Skeletal muscle satellite cell (primary cell): Measurements from ENCODE around the gene TMEM51.

ENCODE experiments used
- H3K27me3 ChIP-seq: 2 replicates; pipeline ENCODE4 v1.7.0; 2013; ENCODE audit warnings: low read length; ENCODE audit not compliant: control insufficient read depth, insufficient read depth
- H3K36me3 ChIP-seq: 2 replicates; pipeline ENCODE4 v1.7.0; 2013; ENCODE audit warnings: mild to moderate bottlenecking, control low read depth, low read length; ENCODE audit not compliant: insufficient read depth
- H3K4me1 ChIP-seq: 2 replicates; pipeline ENCODE4 v1.7.0; 2013; ENCODE audit warnings: low read length; ENCODE audit not compliant: control insufficient read depth, insufficient read depth
- H3K4me2 ChIP-seq: 2 replicates; pipeline ENCODE4 v1.7.0; 2013; ENCODE audit warnings: mild to moderate bottlenecking, low read length
- H3K4me3 ChIP-seq: 2 replicates; pipeline ENCODE4 v1.7.0; 2013; ENCODE audit warnings: low read length
- H3K9ac ChIP-seq: 2 replicates; pipeline ENCODE4 v1.7.0; 2013; ENCODE audit warnings: mild to moderate bottlenecking, low read depth, low read length, moderate library complexity
- H3K9me3 ChIP-seq: replicated peaks from 2 replicates; pipeline ENCODE4 v1.7.0; 2013; ENCODE audit warnings: mild to moderate bottlenecking, control low read depth, low read length

The TMEM51 gene

DNA sequence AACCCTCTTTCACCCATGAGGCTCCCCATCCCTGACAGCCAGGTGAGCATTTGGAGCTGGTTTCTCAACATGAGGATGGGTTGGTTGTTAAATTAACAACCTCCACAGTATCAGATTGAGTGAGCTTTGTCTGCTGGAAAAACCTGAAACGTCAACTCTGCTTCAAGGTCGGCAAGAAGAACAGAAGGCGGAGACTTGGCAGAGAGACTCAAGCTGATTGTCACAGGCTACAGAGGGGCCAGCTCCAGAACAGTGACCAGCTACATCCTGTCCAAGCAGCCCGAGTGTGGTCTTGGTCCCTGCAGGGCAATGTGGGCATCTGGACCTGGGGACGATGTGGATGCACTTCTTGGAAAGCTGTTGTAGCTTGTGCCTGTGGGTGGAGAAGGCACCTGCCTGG, 36.6 kb upstream of the TMEM51 start:
- no peak overlapping the region for H3K4me2 ChIP-seq
- no peak overlapping the region for H3K9ac ChIP-seq
- H3K4me3 ChIP-seq: no peak overlapping the region
- no peaks in the 10 kb centered on the region for H3K36me3 ChIP-seq
- H3K9me3 ChIP-seq: no peaks in the 10 kb centered on the region
- H3K4me1 ChIP-seq: no peaks in the 10 kb centered on the region
- peaks cover 16% of the 10 kb centered on the region for H3K27me3 ChIP-seq

DNA sequence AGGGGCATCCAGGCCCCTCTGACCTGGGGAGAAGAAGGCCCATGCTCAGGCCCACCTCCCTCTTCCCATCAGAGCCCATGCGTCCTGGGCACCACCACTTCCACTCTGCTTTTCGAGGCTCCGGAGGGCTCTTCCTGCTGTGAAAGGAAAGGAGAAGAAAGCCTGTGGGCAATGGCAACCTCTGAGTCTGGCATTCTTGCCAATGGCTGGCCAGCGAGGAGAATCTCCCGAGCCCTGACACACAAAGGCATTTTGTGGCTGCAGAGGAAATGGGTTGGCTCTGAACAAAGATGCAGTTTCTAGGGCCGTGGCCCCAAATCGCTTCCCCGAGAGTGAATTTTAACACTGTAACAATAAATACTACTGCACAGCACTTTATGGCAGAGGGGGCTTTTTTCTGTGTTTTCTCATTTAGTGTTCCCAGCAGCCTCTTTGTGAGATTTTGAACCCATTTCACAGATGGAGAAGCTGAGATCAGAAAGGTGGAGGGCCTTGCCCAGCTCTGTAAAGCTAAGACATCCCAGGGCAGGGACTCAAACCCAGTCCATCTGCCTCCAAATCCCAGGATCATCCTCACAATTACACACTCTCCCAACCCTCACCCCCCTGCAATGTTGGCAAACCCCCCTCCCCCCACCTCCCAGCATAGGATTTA, 35.7 kb upstream of the TMEM51 start:
- Histone ChIP-seq H3K27me3 (peaks cover 24% of the 10 kb centered on the region), H3K4me3 (no peak overlapping the region), H3K9me3 (no peaks in the 10 kb centered on the region), H3K36me3 (no peaks in the 10 kb centered on the region), H3K4me2 (no peak overlapping the region), H3K9ac (no peak overlapping the region), H3K4me1 (no peaks in the 10 kb centered on the region)

DNA sequence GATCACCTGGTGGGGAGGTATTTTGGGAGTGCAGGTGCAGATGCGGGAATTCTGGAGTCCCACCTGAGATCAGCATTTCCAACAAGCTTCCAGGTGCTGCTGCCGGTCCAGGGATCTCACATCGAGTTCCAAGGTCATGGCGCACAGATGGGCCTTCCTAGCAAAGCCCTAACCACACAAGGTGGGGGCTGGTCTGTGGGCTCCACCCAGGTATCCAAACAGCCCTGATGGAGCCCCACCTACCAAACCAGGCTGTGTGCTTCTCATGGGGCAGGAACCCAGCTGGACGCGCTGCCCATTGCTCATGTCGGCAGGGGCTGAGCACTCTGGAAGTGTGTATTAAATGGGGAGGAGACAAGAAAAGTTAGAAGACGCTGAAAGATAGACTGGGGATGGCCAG, 35.0 kb upstream of the TMEM51 start:
- H3K4me2 ChIP-seq: no peak overlapping the region
- H3K9ac ChIP-seq: no peak overlapping the region
- no peaks in the 10 kb centered on the region for H3K9me3 ChIP-seq
- no peak overlapping the region for H3K4me3 ChIP-seq
- H3K36me3 ChIP-seq: no peaks in the 10 kb centered on the region
- peaks cover 24% of the 10 kb centered on the region for H3K27me3 ChIP-seq
- H3K4me1 ChIP-seq: no peaks in the 10 kb centered on the region

DNA sequence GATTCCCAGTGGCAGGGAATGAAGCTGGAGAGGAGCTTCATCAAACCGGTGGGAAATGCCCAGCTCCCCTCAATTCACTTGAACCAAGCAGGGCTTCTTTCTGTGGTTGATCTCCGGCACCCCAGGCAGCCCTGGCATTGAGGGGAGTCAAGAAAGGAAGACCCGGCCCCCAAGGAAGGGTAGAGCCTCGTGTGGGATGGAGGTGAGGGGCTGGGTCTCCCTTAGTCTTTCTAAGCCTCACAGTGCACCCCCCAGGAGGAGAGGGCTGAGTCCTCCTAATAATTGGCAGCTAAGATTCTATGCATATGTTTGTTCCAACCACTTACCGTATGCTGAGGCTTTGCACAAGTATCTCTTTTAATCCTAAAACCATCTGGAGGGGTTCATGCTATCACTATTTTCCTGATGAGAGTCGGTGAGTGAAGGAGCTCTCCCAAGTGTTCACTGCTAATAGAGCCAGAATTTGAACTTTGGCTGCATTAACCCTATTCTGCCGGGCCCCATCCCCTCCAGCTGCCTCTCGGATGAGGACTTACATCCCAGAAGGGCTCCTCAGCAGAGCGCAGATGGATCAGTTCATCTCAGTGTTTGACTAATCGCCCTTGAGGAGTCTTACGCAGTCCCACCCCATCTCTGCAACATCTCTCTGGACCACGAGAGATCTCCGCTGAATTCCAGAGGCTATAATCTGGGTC, 33.1 kb upstream of the TMEM51 start:
- no peak overlapping the region for H3K4me3 ChIP-seq
- H3K4me1 ChIP-seq: no peaks in the 10 kb centered on the region
- H3K9me3 ChIP-seq: no peaks in the 10 kb centered on the region
- no peaks in the 10 kb centered on the region for H3K36me3 ChIP-seq
- no peak overlapping the region for H3K4me2 ChIP-seq
- no peak overlapping the region for H3K9ac ChIP-seq
- peaks cover 27% of the 10 kb centered on the region for H3K27me3 ChIP-seq

DNA sequence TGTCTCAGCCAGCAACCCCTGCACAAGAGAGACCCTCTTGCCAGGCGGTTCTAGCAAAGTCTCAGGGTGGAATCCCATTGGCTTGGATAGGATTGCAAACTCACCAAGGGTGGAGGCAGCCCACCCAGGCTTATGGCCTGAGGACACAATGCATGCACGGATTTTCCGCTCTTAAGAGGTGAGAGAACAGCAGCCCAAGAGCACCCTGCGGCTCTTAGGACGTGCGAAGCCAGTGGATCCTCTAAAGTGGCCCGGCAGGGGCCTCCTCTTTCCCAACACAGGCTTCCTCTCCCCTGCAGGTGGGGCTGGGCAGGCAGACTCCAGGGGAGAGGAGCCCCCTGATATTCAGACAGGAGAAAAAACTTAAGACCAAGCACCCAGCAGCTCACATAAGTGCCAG, 31.2 kb upstream of the TMEM51 start:
- Histone ChIP-seq H3K4me3 (no peak overlapping the region), H3K9me3 (no peaks in the 10 kb centered on the region), H3K27me3 (peaks cover 24% of the 10 kb centered on the region), H3K36me3 (no peaks in the 10 kb centered on the region), H3K4me1 (no peaks in the 10 kb centered on the region), H3K4me2 (no peak overlapping the region), H3K9ac (no peak overlapping the region)

DNA sequence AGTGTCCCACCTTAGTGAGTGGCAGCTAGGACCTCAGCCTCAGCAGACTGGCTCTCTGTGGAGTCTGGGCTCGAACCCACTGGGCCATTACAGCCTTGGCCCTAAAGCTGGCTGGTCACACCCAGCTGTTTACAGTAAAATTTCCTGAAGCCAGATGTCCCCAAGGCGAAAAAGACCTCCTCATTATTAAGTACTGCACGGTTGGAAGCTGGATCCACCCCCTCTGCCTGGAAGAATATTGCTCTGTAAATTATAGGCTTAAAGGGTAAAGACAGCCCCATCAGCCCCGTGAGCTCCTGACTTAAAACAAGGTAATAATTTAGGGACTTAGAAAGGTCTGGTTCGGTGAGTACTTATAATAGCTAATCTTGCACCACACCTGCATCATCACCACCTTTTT, 30.3 kb upstream of the TMEM51 start:
- no peaks in the 10 kb centered on the region for H3K9me3 ChIP-seq
- H3K4me2 ChIP-seq: no peak overlapping the region
- H3K36me3 ChIP-seq: no peaks in the 10 kb centered on the region
- no peak overlapping the region for H3K4me3 ChIP-seq
- no peak overlapping the region for H3K9ac ChIP-seq
- H3K4me1 ChIP-seq: no peaks in the 10 kb centered on the region
- H3K27me3 ChIP-seq: peaks cover 24% of the 10 kb centered on the region

DNA sequence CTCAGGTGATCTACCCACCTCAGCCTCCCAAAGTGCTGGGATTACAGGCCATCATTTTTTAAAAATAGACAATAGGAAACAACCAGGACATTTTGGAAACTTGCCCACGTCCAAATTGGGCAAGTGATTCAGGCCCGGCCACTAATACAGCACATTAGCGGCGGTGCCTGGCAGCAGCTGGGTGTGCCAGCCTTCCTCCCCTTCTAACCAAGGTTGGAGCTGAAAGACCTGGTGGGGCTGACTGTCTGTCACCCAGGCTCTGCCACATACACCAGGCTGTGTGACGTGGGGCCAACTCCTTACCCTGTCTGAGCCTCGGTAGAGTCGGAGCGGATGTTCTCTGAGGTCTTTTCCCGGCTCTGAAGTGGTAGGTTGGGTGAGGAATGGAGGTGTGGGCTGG, 29.6 kb upstream of the TMEM51 start:
- peaks cover 24% of the 10 kb centered on the region for H3K27me3 ChIP-seq
- H3K4me3 ChIP-seq: no peak overlapping the region
- no peak overlapping the region for H3K9ac ChIP-seq
- no peaks in the 10 kb centered on the region for H3K4me1 ChIP-seq
- H3K9me3 ChIP-seq: no peaks in the 10 kb centered on the region
- no peaks in the 10 kb centered on the region for H3K36me3 ChIP-seq
- no peak overlapping the region for H3K4me2 ChIP-seq

DNA sequence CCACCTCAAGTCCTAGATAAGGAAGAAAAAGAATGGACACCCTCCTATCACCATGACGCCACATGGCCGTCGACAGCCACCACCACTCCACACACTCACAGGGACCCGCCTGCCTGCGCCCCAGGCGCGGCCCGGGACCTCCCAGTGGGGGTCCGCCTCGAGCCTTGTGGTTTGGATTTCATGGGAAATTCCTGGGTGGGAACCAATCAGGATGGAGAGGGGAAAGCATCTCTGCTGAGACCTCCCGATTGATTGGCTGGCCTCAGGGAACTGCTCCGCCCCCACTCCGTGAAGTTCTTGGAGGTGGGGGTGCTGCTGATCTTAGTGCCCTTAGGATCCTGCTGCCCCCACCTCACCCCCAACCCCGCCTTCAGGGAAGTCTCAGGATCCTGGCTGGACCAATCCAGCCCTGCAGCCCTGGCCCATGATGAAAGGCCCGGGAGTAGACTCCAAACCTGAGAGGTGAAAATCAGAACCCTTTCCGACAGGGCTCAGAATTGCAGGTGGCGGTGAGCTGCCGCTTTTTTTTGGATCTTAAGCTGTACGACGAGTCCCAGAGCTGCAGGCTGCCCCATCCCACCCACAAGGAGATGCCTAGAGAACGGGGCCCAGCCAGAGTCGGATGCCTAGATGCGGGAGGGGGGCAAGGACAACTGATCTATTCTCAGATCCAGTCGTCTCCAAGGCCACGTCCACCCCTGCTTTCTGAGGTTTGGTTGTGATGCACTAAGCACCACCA, 29.0 kb upstream of the TMEM51 start:
- H3K9ac ChIP-seq: no peak overlapping the region
- no peaks in the 10 kb centered on the region for H3K36me3 ChIP-seq
- H3K9me3 ChIP-seq: no peaks in the 10 kb centered on the region
- peaks cover 29% of the 10 kb centered on the region for H3K27me3 ChIP-seq
- H3K4me2 ChIP-seq: no peak overlapping the region
- H3K4me1 ChIP-seq: no peaks in the 10 kb centered on the region
- no peak overlapping the region for H3K4me3 ChIP-seq

DNA sequence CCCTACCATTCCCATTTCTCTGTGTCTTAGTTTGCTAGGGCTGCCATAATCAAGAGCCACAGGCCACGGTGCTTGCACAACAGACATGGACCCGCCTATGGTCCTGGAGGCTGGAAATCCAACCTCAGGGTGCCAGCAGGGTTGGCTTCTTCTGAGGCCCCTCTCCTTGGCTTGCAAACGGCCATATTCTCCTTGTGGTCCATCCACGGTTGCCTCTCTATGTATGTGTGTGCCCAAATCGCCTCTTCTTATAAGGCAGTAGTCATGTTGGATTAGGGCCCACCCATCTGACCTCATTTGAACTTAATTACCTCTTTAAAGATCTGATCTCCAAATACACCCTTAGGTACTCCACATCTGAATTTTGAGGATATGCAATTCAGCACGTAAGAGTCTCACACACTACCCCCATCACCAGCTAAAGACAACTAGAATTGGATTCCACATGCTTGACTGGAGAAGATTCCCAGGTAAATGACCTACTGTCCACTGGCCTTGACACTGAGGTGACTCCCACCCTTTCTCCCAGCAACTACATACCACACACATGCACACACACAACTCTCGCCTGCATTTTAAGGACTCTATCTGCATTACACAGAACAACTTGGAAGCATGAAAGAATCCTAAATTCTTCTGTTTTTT, 28.3 kb upstream of the TMEM51 start:
- Histone ChIP-seq H3K4me1 (no peaks in the 10 kb centered on the region), H3K9me3 (no peaks in the 10 kb centered on the region), H3K9ac (no peak overlapping the region), H3K27me3 (peaks cover 26% of the 10 kb centered on the region), H3K4me2 (no peak overlapping the region), H3K36me3 (no peaks in the 10 kb centered on the region), H3K4me3 (no peak overlapping the region)

DNA sequence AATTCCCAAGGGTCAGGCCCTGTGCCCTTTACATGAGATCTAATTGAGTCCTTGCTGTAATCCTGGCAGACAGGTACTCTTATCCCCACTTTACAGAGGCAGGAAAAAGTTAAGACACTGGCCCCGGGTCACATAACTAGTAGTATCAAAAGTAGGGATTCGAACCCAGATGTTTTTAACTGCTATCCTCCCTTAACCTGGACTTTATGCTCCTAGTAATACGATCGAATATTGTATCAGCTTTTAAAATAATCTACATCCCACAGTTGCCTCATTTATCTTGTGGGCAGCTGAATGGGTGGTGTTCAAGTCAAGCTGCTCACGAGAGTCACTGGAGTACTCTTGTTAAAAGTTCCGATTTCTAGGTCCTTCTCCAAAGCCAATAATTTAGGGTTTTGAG, 25.5 kb upstream of the TMEM51 start:
- Histone ChIP-seq H3K36me3 (no peaks in the 10 kb centered on the region), H3K27me3 (peaks cover 20% of the 10 kb centered on the region), H3K4me3 (no peak overlapping the region), H3K4me2 (no peak overlapping the region), H3K9ac (no peak overlapping the region), H3K4me1 (no peaks in the 10 kb centered on the region), H3K9me3 (no peaks in the 10 kb centered on the region)

DNA sequence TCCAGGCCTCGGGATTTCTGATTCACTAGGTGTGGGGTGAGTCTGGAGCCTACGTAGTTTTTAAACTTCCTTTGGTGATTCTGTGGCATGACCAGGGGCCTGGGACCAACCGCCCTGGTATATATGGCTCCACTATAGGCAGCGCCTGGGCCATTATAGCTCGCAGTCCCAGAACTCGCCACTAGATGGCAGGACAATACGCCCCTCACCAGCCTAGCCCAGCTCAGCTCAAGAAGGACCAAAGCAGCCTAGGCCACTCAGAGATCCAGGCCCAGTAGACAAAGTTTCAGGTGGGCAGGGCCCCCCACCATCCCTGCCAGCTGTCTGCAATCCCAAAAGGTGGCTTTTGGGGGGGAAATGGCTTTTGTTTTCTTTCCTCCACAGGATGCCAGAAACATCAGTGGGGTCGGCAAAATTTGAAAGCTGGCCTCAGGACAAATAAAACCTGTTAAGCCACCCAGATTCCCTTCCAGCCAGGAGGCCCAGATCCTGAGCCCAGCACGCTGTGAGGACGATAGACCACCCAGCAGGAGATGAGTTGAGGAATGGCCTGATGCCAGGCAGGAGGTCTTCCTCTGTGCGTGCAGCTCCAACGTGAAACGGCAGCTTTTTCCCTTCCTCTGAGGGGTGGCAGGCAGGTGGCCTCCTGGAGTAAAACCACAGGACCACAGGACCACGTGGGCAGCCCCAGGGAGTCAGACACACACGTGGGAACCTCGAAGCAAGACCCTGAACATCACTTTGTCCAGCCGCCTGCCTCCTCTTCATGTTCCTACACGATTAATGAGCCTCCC, 24.8 kb upstream of the TMEM51 start:
- Histone ChIP-seq H3K4me1 (no peaks in the 10 kb centered on the region), H3K4me2 (no peak overlapping the region), H3K9ac (no peak overlapping the region), H3K9me3 (no peaks in the 10 kb centered on the region), H3K27me3 (peaks cover 23% of the 10 kb centered on the region), H3K36me3 (no peaks in the 10 kb centered on the region), H3K4me3 (no peak overlapping the region)
